HCEC 1CT (cell line): Measurements from ENCODE around the gene PPOX.

Source experiments
- DNase-seq: peaks from one replicate; pipeline ENCODE4 v3.0.0-alpha.2; 2017

Gene PPOX

GRCh38 chr1:161165742-161166668 is at the start of gene PPOX:
Gene PPOX (plus strand): TSS chr1:161166426. CDS start chr1:161166848, 422 bp downstream.
- peak; percentile 99 for DNase-seq

GRCh38 chr1:161117759-161118581 is 48.3 kb upstream of the PPOX start, which contains the start of the genes NIT1 and PFDN2:
Gene NIT1 (plus strand): TSS chr1:161118105. CDS start chr1:161118177, 72 bp downstream.
Gene PFDN2 (minus strand): TSS chr1:161118037. CDS start chr1:161118026, 11 bp downstream.
- peak; percentile 78 for DNase-seq

DNA sequence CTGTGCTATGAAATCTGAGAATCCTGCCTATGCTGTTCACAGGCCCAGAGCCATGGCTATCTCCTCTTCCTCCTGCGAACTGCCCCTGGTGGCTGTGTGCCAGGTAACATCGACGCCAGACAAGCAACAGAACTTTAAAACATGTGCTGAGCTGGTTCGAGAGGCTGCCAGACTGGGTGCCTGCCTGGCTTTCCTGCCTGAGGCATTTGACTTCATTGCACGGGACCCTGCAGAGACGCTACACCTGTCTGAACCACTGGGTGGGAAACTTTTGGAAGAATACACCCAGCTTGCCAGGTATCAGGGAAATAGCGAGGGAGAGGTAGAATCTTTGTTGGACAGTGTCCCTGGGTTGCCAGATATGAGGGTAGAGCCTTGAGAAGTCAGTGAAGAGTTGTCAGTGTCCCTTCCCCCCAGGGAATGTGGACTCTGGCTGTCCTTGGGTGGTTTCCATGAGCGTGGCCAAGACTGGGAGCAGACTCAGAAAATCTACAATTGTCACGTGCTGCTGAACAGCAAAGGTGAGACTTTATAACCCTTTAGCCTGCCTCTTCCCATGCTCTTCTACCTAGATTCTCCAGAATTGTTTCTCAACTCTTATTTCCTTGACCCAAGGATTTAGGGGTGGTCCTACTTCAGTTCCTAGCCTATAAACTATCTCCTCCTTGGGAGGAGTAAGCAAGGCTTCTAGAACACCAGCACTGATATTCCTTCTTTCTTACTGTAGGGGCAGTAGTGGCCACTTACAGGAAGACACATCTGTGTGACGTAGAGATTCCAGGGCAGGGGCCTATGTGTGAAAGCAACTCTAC is 46.9 kb upstream of the PPOX start:
- DNase-seq: peak; percentile 71

DNA sequence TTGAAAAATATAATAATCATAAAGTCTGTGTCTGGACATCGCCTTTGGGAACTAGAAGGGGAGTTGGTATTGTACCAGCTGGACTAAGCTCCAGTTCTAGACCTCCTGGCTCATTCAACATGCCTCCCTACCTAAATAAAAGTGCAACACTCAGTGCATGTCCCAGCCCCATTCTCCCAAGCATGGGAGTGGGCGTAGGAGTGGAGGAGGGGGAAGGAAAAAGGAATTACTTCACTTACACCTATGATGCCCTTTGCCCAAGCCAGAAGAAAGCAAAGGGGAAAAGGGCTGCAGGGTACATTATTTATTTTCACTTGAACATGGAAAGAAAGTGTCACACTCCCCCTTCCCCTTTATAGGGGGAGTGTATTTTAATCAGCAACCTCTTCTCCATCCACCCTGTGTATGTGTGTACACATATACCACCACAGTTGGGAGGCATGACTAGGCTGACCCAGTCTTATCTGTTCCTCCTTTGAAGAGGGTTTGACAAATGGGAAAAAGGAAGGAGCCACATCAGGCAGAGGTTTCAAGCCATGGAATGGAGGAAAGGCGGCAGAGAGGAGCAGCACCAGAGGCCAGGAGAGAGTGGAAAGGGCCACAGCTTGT is 45.1 kb upstream of the PPOX start:
- DNase-seq: no peak

GRCh38 chr1:161121834-161122233 is 44.4 kb upstream of the PPOX start:
- DNase-seq: no peak

DNA sequence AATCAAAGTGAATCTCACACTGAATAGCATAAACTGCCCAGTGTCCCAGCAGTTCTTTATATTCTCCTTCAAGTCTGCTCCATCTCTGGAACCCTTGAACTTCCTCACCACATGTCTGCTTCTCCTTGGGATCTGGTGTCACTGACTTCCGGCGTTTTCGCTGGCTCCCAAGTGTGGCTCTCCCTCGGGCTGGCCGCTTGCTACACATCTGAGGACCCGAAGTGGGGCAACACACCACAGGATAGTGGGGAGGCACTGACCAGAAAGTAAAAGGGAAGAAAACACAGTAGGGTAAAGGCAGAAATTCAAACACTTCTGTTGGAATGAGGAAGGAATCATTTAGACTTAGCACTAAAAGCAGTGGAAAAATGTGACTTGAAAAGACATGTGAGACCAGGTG is 43.3 kb upstream of the PPOX start:
- DNase-seq: no peak

DNA sequence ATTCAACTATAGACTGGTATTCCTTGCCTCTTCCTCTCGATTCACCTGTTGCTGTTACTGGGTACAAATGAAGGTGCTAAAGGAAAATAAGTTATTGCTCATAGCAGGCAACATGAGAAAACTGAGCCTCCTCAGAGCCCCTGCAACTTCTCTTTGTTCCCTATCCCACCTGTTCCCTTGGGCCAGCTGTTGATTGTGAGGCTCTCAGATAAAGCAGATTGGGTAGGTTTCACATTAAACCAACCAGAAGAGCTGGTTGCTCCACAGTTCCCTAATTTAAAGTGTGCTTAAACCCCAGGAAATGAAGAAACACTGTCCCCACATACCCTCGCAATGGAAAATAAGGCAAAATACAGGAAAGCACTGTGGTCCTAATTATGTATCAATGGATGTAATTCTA is 38.6 kb upstream of the PPOX start:
- DNase-seq: no peak

DNA sequence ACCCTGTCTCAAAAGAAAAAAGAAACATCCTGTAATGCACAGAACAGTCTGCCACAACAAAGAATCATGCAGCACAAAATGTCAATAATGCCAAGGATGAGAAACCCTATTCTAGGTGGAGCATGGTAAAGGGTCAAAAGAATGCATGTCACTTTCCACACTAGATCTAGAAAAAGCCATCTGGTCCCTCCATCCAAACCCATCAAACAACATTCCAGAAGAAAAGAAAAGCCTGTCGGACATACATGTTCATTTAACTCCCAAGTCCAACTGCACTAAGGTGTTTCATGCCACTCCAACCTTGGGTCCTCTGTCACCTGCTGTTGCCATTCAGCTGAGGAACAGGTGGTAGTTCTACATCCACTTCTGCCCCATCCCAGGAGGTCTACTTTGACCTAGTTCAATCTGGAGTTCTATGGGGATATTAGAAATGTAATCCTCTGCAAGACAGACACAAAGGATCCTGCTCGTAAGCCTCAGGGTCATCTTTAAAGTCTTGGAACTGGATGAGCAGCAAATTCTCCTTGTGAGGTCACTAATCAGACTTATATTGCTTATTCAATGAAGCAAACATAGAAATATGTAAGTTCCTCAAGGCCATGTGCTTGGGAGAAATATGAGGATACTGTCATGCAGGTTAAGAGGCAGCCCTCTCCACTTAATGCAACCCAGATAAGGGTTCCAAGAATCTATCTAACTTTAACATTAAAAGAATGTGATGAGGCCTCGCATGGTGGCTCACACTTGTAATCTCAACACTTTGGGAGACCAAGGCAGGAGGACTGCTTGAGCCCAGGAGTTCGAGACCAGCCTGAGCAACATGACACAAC is 37.4 kb upstream of the PPOX start:
- no peak for DNase-seq

DNA sequence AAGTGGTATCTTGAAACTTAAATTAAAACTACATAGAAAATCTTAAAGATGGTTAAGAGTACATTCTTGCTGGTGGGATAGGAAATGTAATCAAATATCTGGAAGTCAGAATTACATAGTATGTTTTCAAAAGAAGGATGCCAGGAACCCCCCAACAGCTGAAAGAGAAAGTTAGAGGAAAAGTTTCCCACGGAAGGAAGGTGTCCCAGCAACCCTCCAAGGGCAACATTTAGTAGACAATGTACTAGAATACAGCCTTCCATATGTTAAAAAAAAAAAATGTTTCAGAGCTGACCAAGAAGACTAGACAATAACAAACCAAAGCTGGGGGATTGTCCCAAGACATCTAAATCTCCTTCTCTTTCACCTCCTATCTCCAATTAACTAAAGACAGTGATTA is 36.0 kb upstream of the PPOX start:
- DNase-seq: no peak

GRCh38 chr1:161131523-161132409 is 34.5 kb upstream of the PPOX start:
- DNase-seq: no peak

DNA sequence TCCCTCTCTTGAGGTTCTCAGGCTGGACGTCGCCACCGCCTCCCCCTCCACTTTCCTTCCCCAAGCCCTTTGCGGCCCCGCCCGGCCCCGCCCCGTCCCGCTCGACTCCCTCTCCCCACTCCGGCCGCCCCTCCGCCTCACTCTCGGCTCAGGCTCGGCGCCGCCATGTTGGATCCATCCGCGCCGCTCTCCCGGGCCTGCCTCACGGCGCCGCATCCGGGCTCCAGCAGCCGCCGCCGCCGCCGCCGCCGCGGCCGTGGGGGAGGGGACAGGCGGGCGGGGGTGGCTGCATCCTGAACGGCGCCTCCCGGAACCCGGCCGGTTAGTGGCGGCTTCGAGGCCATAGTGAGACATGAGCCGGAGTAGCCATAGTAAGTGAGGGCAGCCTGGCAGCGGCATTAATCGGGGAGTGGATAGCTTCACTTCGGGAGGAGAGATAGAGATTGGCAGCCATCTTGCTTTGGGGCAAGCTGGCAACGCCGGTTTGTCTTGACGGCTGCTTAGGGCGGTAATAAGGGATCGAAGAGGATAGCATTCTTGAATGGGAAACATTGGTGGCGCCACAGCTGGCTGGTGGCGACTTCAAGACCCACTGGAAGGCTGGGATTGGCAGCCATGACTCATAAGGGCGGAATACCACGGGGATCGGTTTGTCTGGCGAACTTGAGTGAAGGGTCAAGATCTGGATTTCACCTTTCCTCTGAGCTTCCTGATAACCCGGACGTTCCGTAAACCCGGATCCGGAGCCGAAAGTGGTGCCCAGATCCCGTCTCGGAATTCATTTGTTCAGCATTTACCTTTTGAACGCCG is 33.6 kb upstream of the PPOX start, which contains the start of gene DEDD:
Gene DEDD (minus strand): TSS at position 258 of the 810 bp plus-strand sequence. CDS start 8,205 bp downstream, outside the sequence.
- DNase-seq: peak; percentile 98

DNA sequence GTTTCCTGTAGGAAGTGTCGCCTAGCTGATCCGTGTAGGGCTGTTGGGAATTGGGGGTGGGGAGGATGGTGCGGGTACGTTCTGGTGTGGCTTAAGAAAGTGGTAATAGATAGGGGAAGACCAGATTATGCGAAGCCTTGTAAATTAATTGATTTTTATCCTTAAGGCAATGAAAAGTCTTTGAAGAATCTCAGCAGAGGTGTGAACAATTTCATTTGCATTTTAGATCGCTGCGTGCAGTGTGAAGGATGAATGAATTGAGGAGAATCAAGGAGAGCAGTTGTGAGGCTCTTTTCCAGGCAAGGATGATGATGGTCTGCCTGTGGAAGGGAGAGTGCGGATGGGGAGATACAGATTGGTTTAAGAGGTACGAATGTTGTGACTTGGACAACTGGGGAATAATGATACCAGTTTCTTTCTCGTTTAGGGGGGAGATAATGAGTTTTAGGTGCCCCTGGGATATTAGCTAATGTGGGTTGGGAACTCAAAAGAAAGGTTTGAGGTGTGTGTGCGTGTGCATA is 32.9 kb upstream of the PPOX start:
- DNase-seq: no peak

DNA sequence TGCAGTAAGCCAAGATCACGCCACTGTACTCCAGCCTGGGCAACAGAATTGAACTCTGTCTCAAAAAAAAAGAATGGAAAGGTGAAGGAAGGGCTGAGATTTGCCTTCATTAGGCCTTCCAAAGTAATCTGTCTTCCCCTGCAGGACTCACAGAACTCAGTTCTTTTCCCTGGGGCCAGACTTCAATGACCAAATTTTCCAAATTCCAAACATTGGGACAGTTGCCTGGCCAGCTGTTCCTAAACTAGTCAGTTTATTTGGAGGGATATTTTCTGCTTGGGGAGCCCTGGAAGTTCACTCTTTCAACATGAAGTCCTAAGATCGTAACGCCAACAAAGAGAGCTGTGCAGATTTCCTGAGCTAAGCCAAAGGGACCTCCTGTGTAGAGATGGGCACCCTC is 28.3 kb upstream of the PPOX start:
- DNase-seq: no peak

GRCh38 chr1:161138431-161138830 is 27.8 kb upstream of the PPOX start:
- no peak for DNase-seq

DNA sequence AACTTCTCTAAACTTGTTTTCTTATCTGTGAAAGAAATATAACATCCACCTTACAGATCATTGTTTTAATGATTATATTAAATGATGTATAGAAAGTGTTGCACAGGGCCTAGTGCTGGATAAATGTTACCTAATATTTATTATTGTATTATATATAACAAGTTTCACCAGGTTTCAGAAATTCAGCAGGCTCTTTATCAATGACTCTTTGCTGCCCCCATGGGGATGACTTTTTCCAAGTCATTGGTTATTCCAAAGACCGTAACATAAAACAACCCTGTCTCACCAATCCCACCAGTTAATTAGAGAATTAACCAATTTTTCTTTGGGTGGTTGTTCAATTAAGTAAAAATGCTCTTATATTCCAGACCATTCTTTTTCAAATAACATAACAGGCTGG is 26.5 kb upstream of the PPOX start:
- peak; percentile 40 for DNase-seq

DNA sequence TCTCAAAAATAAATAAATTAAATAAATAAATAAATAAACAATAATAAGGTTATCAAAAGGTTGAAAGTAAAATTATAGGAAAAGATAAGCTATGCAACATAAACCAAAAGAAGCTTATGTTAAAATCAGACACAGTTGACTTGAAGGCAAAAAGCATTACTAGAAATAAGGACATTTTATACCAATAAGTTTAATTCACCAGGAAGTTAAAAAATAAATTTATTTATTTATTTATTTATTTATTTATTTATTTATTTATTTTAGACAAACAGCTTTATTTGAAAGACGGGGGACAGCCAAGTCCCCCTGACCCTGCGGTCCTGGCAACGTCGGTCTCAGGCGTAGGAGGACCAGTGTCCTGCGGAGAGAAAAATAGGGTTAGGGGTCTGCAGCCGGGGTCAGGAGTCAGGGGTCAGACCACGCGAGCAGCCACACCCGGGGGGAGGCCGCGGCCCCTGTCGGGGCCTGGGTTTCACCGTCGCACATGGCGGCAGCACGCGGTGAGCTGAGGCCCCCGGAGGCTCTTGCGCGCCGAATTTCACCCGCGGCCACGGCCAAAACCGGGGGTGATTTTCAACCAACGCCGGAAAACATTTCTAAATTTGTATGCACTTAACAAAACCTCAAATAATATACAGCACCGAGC is 25.3 kb upstream of the PPOX start:
- DNase-seq: no peak

DNA sequence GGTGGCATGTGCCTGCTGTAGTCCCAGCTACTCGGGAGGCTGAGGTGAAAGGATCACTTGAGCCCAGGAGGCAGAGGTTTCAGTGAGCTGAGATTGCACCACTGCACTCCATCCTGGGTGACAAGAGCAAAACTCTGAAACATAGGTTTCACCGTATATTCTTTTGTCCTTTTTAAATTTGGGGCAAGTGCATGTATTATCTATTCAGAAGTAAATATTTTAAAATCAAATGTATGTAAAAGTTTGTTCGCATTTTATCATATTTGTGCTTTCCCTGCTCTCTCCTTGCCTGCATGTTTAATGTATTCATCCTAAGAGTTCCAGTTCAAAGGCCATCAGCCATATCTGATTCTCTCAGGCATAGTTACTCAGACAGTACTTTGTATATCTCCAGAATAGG is 20.4 kb upstream of the PPOX start:
- no peak for DNase-seq

- DNase-seq: no peak
These were observed 13.1 kb upstream of the PPOX start for GRCh38 chr1:161153176-161153575.
